HG03103 (cell line): ENCODE results near the gene KRT12.
"Not testable (repeated sequence)": the region's sequence is repeated elsewhere in the genome, so short reads cannot be mapped to it uniquely, and the experiment has no call there.

Experiments used
- ATAC-seq: cut with Tn5 transposase; IDR thresholded peaks from one replicate; pipeline ENCODE4 v1.9.1; 2021; ENCODE audit warnings: low read depth; ENCODE audit not compliant: unreplicated experiment

KRT12 gene

GRCh38 chr17:40884708-40885512 lies 17.9 kb upstream of the KRT12 start, which contains the start of gene KRT20:
Gene KRT20, minus strand, starts transcription at chr17:40885242. Its CDS starts 57 bp downstream, at chr17:40885185.
- no peak for ATAC-seq

GRCh38 chr17:40883626-40884334 lies 16.8 kb upstream of the KRT12 start:
- no peak for ATAC-seq

GRCh38 chr17:40883031-40883430 lies 16.0 kb upstream of the KRT12 start:
- no peak for ATAC-seq

- ATAC-seq: no peak
Measured at GRCh38 chr17:40879026-40879425, 12.0 kb upstream of the KRT12 start.

GRCh38 chr17:40878044-40878443 lies 11.0 kb upstream of the KRT12 start:
- no peak for ATAC-seq

- ATAC-seq: no peak
Measured at GRCh38 chr17:40873801-40874200, 6.8 kb upstream of the KRT12 start.

GRCh38 chr17:40873255-40873654 lies 6.2 kb upstream of the KRT12 start:
- ATAC-seq: no peak

- ATAC-seq: no peak
Measured at GRCh38 chr17:40872416-40872815, 5.4 kb upstream of the KRT12 start.

GRCh38 chr17:40871316-40871715 lies 4.3 kb upstream of the KRT12 start:
- no peak for ATAC-seq

GRCh38 chr17:40870136-40870535 lies 3.1 kb upstream of the KRT12 start:
- no peak for ATAC-seq

- no peak for ATAC-seq
Measured at GRCh38 chr17:40864661-40865390, 2.2 kb downstream of the KRT12 start.

GRCh38 chr17:40862985-40863733 lies 3.9 kb downstream of the KRT12 start:
- ATAC-seq: no peak

- ATAC-seq: no peak
Measured at GRCh38 chr17:40859536-40859935, 7.5 kb downstream of the KRT12 start.

- ATAC-seq: not testable (repeated sequence)
Measured at GRCh38 chr17:40858667-40859066, 8.4 kb downstream of the KRT12 start.

GRCh38 chr17:40857535-40857934 lies 9.5 kb downstream of the KRT12 start:
- no peak for ATAC-seq

GRCh38 chr17:40854175-40854814 lies 12.7 kb downstream of the KRT12 start:
- ATAC-seq: no peak

GRCh38 chr17:40852364-40852763 lies 14.7 kb downstream of the KRT12 start:
- ATAC-seq: no peak

- ATAC-seq: no peak
Measured at GRCh38 chr17:40850293-40850972, 16.6 kb downstream of the KRT12 start.

- ATAC-seq: no peak
Measured at GRCh38 chr17:40849723-40850122, 17.3 kb downstream of the KRT12 start.
